Spleen (tissue), 11 donors: ENCODE measurements around the gene CYTIP. TPM values are rescaled to one million over a fixed set of nuclear protein-coding genes. Genes with fewer than 3 reads are reported as not detected.

ENCODE experiments used
- DNase-seq: peaks from one replicate; pipeline ENCODE4 v3.0.0-alpha.2; 2020
- H3K27ac ChIP-seq, 8 donors: fragments of 200-600 bp; sonication (generic) in 7 of 8; 1 replicate in 4 of 8; 2 replicates in 4 of 8; pipeline versions ENCODE4 v1.5.0 to v1.8.0; 2016 to 2021; ENCODE audit warnings: inconsistent platforms in 4 of 8, mild to moderate bottlenecking in 4 of 8, moderate library complexity in 1 of 8
- H3K27me3 ChIP-seq, 7 donors: fragments of 200-600 bp; sonication (generic) in 6 of 7; replicated peaks in 1 of 7; 1 replicate in 4 of 7; 2 replicates in 3 of 7; pipeline versions ENCODE4 v1.5.0 to v1.8.0; 2016 to 2021; ENCODE audit warnings: inconsistent platforms in 3 of 7, mild to moderate bottlenecking in 1 of 7
- H3K36me3 ChIP-seq, 6 donors: fragments of 200-600 bp; sonication (generic) in 5 of 6; 1 replicate in 4 of 6; 2 replicates in 2 of 6; pipeline versions ENCODE4 v1.5.0 to v1.8.0; 2016 to 2021; ENCODE audit warnings: inconsistent platforms in 2 of 6
- H3K4me1 ChIP-seq, 6 donors: fragments of 200-600 bp; sonication (generic) in 5 of 6; 1 replicate in 3 of 6; 2 replicates in 3 of 6; pipeline versions ENCODE4 v1.5.0 to v1.8.0; 2016 to 2021; ENCODE audit warnings: inconsistent platforms in 3 of 6
- H3K4me3 ChIP-seq, 8 donors: fragments of 200-600 bp; sonication (generic) in 7 of 8; 1 replicate in 4 of 8; 2 replicates in 4 of 8; pipeline versions ENCODE4 v1.5.0 to v1.8.0; 2016 to 2021; ENCODE audit warnings: inconsistent platforms in 4 of 8, mild to moderate bottlenecking in 4 of 8, moderate library complexity in 2 of 8
- H3K9me3 ChIP-seq, 8 donors: fragments of 200-600 bp; sonication (generic) in 7 of 8; 1 replicate in 4 of 8; 2 replicates in 4 of 8; pipeline versions ENCODE4 v1.5.0 to v1.8.0; 2016 to 2021; ENCODE audit warnings: inconsistent platforms in 4 of 8
- POLR2A ChIP-seq, 3 donors: fragments of 450-650 bp; IDR thresholded peaks; one replicate each; pipeline ENCODE4 v1.5.1; 2017; ENCODE audit warnings: antibody characterized with exemption in 3 of 3, mild to moderate bottlenecking in 1 of 3
- POLR2AphosphoS5 ChIP-seq, 3 donors: sonication (generic); formaldehyde crosslinking; IDR thresholded peaks; one replicate each; pipeline ENCODE4 v1.5.1; 2017; ENCODE audit warnings: antibody characterized with exemption in 3 of 3
- WGBS, 5 donors: extraction: QIAGEN DNeasy Blood & Tissue Kit in 3 of 5; methylation state at CpG; one replicate each; pipeline versions ENCODE4 v1.1.5 to v1.1.7; 2013 to 2018; 5-methylcytosine and 5-hydroxymethylcytosine counted together
- intact Hi-C: fragments of 100-400 bp; cut with DNase I; formaldehyde crosslinking; loops from one replicate; pipeline ENCODE4 v1.15.0; 2023; ENCODE audit warnings: low total_unique reads
- polyA plus RNA-seq, 3 donors: library from polyadenylated mRNA; stranded (reverse); fragments of 200-250 nt; gene quantifications; one replicate each; pipeline ENCODE4 v1.2.1, GENCODE V29; 2013
- total RNA-seq, 7 donors: library from RNA; depleted of rRNA in 3 of 7; stranded (reverse); fragments of >200 nt in 3 of 7; fragmentation: NEBNext Ultra II Directional in 4 of 7; extraction: Animal tissue kit (Norgen Biotek cat#: 25700) in 4 of 7; gene quantifications; one replicate each; pipeline versions ENCODE4 v1.1.0 to v1.2.1, GENCODE V29; 2016 to 2021
- TF ChIP-seq, protein P1 (sequence below), 11 experiments: fragments of 200-600 bp in 7 of 11; fragments of 450-650 bp in 4 of 11; sonication (generic) in 4 of 11; IDR thresholded peaks in 8 of 11; conservative IDR thresholded peaks in 3 of 11; 1 replicate in 7 of 11; 2 replicates in 4 of 11; pipeline versions ENCODE4 v1.4.0 to v1.8.0; 2016 to 2021; ENCODE audit warnings: antibody characterized with exemption in 11 of 11, inconsistent platforms in 4 of 11, mild to moderate bottlenecking in 1 of 11
- donor health status: healthy with polysubstance abuse.
- donor health status: DM: no; HTN: no; CAD: no; lungs with moderate emphysema.
- donor health status: DM: no; HTN: no; CAD: no.
- donor health status: Bipolar disorder and iron deficiency.
- donor health status: healthy.
- donor health status: DM: no; HTN: no; CAD: no.
- donor health status: DM: yes; HTN: yes; CAD: no.

CYTIP gene
- total and polyA plus RNA-seq, 10 donors = 27.3 to 135 (median 101) TPM

DNA sequence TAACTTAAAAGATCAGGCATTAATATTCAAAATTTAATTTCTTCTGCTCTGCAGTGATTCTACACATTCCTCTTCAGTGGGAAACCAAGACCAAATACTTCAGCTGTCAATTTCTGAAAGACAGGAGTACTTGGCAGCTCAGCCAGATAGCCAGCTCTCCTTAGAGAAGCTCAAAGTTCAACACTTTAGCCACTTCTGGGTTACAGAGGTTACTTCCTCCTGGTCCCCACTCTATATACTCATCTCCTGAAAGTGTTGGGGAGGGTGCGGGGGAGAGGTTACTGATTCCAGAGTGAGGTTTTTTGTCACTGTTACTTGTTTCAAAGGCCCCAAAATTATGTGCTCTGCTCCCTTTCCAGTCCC lies 4.1 kb downstream of the CYTIP start:
- Histone ChIP-seq H3K27ac (peak overlapping the region; percentile 81 to 96 (median 94)), H3K27me3 (no peaks in the 10 kb centered on the region), H3K9me3 (no peaks in the 10 kb centered on the region), H3K36me3 (peaks cover 0 to 3% (median 0%) of the 10 kb centered on the region in 6 donors), H3K4me1 (peaks cover 0 to 71% (median 62%) of the 10 kb centered on the region in 6 donors), H3K4me3 (peak overlapping the region; percentile 38 to 74 (median 52))
- intact Hi-C loops = no loop called here
- WGBS, 5 donors = 23 to 33% (median 25%) methylated on average over 1 of the region's 1 CpG
- TF ChIP-seq POLR2AphosphoS5 (IDR thresholded peaks at IDR 0.05) = peak in 1 of 3 donors; percentile 54
- TF ChIP-seq POLR2A (IDR thresholded peaks at IDR 0.05) = no peak
- DNase-seq = no peak

- peak overlapping the region; percentile 34 to 74 (median 52) for H3K4me3 ChIP-seq
- WGBS, 5 donors = 42 to 56% (median 53%) methylated on average over 12 of the region's 12 CpGs
- H3K36me3 ChIP-seq = peaks cover 0 to 8% (median under 1%) of the 10 kb centered on the region in 6 donors
- peak overlapping the region; percentile 36 to 96 (median 94) for H3K27ac ChIP-seq
- no peak for DNase-seq
- H3K27me3 ChIP-seq = no peaks in the 10 kb centered on the region
- TF ChIP-seq, protein P1, sequence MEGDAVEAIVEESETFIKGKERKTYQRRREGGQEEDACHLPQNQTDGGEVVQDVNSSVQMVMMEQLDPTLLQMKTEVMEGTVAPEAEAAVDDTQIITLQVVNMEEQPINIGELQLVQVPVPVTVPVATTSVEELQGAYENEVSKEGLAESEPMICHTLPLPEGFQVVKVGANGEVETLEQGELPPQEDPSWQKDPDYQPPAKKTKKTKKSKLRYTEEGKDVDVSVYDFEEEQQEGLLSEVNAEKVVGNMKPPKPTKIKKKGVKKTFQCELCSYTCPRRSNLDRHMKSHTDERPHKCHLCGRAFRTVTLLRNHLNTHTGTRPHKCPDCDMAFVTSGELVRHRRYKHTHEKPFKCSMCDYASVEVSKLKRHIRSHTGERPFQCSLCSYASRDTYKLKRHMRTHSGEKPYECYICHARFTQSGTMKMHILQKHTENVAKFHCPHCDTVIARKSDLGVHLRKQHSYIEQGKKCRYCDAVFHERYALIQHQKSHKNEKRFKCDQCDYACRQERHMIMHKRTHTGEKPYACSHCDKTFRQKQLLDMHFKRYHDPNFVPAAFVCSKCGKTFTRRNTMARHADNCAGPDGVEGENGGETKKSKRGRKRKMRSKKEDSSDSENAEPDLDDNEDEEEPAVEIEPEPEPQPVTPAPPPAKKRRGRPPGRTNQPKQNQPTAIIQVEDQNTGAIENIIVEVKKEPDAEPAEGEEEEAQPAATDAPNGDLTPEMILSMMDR (IDR thresholded peaks at IDR 0.05 in 8 of 11, conservative IDR thresholded peaks at IDR 0.05 in 3 of 11) = no peak
- no peak for TF ChIP-seq POLR2A (IDR thresholded peaks at IDR 0.05)
- peak in 1 of 3 donors; percentile 36 for TF ChIP-seq POLR2AphosphoS5 (IDR thresholded peaks at IDR 0.05)
- peaks cover 0 to 71% (median 61%) of the 10 kb centered on the region in 6 donors for H3K4me1 ChIP-seq
- H3K9me3 ChIP-seq = no peaks in the 10 kb centered on the region
- intact Hi-C loops = no loop called here
These were observed 4.7 kb downstream of the CYTIP start for GRCh38 chr2:157438863-157439823.

DNA sequence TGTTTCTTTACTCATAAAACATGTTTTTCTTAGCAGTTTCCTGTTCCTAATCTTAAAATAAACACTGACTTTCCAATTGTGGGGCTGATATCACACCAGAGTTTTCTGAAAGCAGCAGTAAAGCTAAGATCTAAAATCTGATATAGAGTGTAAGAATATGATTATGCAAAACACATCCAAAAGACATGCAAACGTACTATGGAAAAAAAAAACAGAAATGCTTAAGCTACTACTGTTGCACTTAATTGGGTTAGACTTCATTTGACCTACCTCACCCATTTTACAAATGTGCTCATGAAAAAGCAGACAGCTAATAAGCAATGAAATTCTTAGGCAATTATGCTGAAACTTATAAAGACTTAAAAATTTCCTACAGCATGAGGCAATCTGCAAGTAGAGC lies 10.5 kb downstream of the CYTIP start:
- H3K4me3 ChIP-seq = peak overlapping the region in 3 of 8 donors; percentile 8 to 74 (median 9)
- WGBS, 5 donors = 11 to 39% (median 18%) methylated on average over 1 of the region's 1 CpG
- H3K36me3 ChIP-seq = peaks cover 0 to 65% (median 32%) of the 10 kb centered on the region in 6 donors
- peaks cover 0 to 98% (median 72%) of the 10 kb centered on the region in 6 donors for H3K4me1 ChIP-seq
- no peaks in the 10 kb centered on the region for H3K27me3 ChIP-seq
- H3K9me3 ChIP-seq = no peaks in the 10 kb centered on the region
- intact Hi-C loops = no loop called here
- no peak for TF ChIP-seq POLR2A (IDR thresholded peaks at IDR 0.05)
- no peak for TF ChIP-seq POLR2AphosphoS5 (IDR thresholded peaks at IDR 0.05)
- TF ChIP-seq, protein P1 (IDR thresholded peaks at IDR 0.05 in 8 of 11, conservative IDR thresholded peaks at IDR 0.05 in 3 of 11) = no peak
- peak overlapping the region in 6 of 8 donors; percentile 10 to 96 (median 68) for H3K27ac ChIP-seq
- DNase-seq = no peak

GRCh38 chr2:157432475-157433106 lies 11.3 kb downstream of the CYTIP start:
- intact Hi-C loops = no loop called here
- Histone ChIP-seq H3K9me3 (no peaks in the 10 kb centered on the region), H3K27ac (peak overlapping the region in 7 of 8 donors; percentile 10 to 96 (median 43)), H3K36me3 (peaks cover 0 to 73% (median 40%) of the 10 kb centered on the region in 6 donors), H3K27me3 (no peaks in the 10 kb centered on the region), H3K4me1 (peaks cover 0 to 98% (median 69%) of the 10 kb centered on the region in 6 donors), H3K4me3 (peak overlapping the region in 3 of 8 donors; percentile 8 to 74 (median 9))
- no peak for DNase-seq
- 69 to 84% (median 80%) methylated on average over 2 of the region's 2 CpGs for WGBS, 5 donors
- TF ChIP-seq, protein P1 (IDR thresholded peaks at IDR 0.05 in 8 of 11, conservative IDR thresholded peaks at IDR 0.05 in 3 of 11) = no peak
- peak in 1 of 3 donors; percentile 63 for TF ChIP-seq POLR2AphosphoS5 (IDR thresholded peaks at IDR 0.05)
